Body of pancreas (tissue), 4 donors: Measurements from ENCODE around the gene SNAPC2. TPM values are rescaled to one million over a fixed set of nuclear protein-coding genes. Genes with fewer than 3 reads are reported as not detected.

ENCODE experiments used
- ATAC-seq: fragments of 150-250 bp; one replicate; pipeline ENCODE4 v1.9.1; 2016
- DNase-seq, 4 donors: peaks; one replicate each; pipeline ENCODE4 v3.0.0-alpha.2; 2019
- H3K27ac ChIP-seq, 4 donors: fragments of 200-600 bp; sonication (generic); 1 replicate in 3 of 4; 2 replicates in 1 of 4; pipeline versions ENCODE4 v1.5.1 to v1.6.1; 2016 to 2019; ENCODE audit warnings: mild to moderate bottlenecking in 1 of 4, mixed read lengths in 1 of 4, moderate library complexity in 1 of 4
- H3K27me3 ChIP-seq, 2 donors: fragments of 200-600 bp; sonication (generic); one replicate each; pipeline ENCODE4 v1.6.0; 2016; ENCODE audit warnings: mild to moderate bottlenecking in 1 of 2
- H3K36me3 ChIP-seq, 2 donors: fragments of 200-600 bp; sonication (generic); replicated peaks in 1 of 2; 2 replicates each; pipeline ENCODE4 v1.5.1; 2016; ENCODE audit warnings: low read depth in 2 of 2; ENCODE audit not compliant: insufficient read depth in 1 of 2
- H3K4me1 ChIP-seq: fragments of 200-600 bp; sonication (generic); one replicate; pipeline ENCODE4 v1.6.0; 2016
- H3K4me3 ChIP-seq, 2 donors: fragments of 200-600 bp; sonication (generic); 1 replicate in 1 of 2; 2 replicates in 1 of 2; pipeline ENCODE4 v1.5.1; 2016 to 2019
- H3K9me3 ChIP-seq, 3 donors: fragments of 200-600 bp; sonication (generic); 1 replicate in 2 of 3; 2 replicates in 1 of 3; pipeline ENCODE4 v1.5.1; 2016
- CTCF ChIP-seq, 7 experiments: fragments of 450-650 bp in 4 of 7; fragments of 200-600 bp in 3 of 7; sonication (generic) in 3 of 7; IDR thresholded peaks; one replicate each; pipeline ENCODE4 v1.5.1; 2016 to 2019; ENCODE audit warnings: antibody characterized with exemption in 7 of 7
- POLR2A ChIP-seq, 3 donors: fragments of 450-650 bp; IDR thresholded peaks; one replicate each; pipeline ENCODE4 v1.6.1; 2016; ENCODE audit warnings: antibody characterized with exemption in 3 of 3, mild to moderate bottlenecking in 2 of 3
- WGBS, 2 donors: methylation state at CpG; one replicate each; pipeline ENCODE4 v1.1.5; 2017; 5-methylcytosine and 5-hydroxymethylcytosine counted together
- intact Hi-C: fragments of 100-400 bp; cut with DNase I; formaldehyde crosslinking; loops from one replicate; pipeline ENCODE4 v1.15.1; 2023
- total RNA-seq, 2 donors: library from RNA; depleted of rRNA; stranded (reverse); fragments of >200 nt; gene quantifications; one replicate each; pipeline ENCODE4 v1.1.0, GENCODE V29; 2016

Gene SNAPC2
- total RNA-seq, 2 donors from 2014 or later: 6.3 to 9.1 TPM

DNA sequence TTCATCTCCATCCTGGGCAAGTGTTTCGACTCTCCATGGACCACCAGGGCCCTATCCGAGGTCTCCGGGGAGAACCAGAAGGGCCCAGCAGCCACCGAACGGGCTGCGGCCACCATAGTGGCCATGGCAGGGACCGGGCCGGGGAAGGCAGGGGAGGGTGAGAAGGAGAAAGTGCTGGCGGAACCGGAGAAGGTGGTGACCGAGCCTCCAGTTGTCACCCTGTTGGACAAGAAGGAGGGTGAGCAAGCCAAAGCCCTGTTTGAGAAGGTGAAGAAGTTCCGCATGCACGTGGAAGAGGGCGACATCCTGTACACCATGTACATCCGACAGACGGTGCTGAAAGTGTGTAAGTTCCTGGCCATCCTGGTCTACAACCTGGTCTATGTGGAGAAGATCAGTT is 21.2 kb upstream of the SNAPC2 start:
- Histone ChIP-seq H3K4me1 (peaks cover 22% of the 10 kb centered on the region), H3K4me3 (no peak overlapping the region), H3K36me3 (no peaks in the 10 kb centered on the region), H3K9me3 (no peaks in the 10 kb centered on the region), H3K27me3 (no peaks in the 10 kb centered on the region), H3K27ac (no peak overlapping the region)
- intact Hi-C loops: no loop called here
- no peak for DNase-seq
- TF ChIP-seq POLR2A (IDR thresholded peaks at IDR 0.05) (no peak), CTCF (IDR thresholded peaks at IDR 0.05) (no peak)
- ATAC-seq: no peak
- 96 to 97% methylated on average over 16 of the region's 16 CpGs for WGBS, 2 donors

DNA sequence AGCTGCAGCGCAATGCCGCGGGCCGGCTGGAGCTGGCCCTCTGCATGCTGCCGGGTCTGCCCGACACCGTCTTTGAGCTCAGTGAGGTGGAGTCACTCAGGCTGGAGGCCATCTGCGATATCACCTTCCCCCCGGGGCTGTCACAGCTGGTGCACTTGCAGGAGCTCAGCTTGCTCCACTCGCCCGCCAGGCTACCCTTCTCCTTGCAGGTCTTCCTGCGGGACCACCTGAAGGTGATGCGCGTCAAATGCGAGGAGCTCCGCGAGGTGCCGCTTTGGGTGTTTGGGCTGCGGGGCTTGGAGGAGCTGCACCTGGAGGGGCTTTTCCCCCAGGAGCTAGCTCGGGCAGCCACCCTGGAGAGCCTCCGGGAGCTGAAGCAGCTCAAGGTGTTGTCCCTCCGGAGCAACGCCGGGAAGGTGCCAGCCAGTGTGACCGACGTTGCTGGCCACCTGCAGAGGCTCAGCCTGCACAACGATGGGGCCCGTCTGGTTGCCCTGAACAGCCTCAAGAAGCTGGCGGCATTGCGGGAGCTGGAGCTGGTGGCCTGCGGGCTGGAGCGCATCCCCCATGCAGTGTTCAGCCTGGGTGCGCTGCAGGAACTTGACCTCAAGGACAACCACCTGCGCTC is 20.3 kb upstream of the SNAPC2 start:
- no peak for TF ChIP-seq CTCF (IDR thresholded peaks at IDR 0.05)
- TF ChIP-seq POLR2A (IDR thresholded peaks at IDR 0.05): no peak
- DNase-seq (no peak), ATAC-seq (no peak)
- Histone ChIP-seq H3K27ac (no peak overlapping the region), H3K4me1 (peaks cover 26% of the 10 kb centered on the region), H3K27me3 (no peaks in the 10 kb centered on the region), H3K4me3 (no peak overlapping the region), H3K9me3 (no peaks in the 10 kb centered on the region), H3K36me3 (no peaks in the 10 kb centered on the region)
- intact Hi-C loops: loop anchor here (10.0 kb wide), 1 partner anchor 45 kb away; no protein-coding TSS in a partner anchor
- WGBS, 2 donors: 90 to 96% methylated on average over 8 to 21 of the region's 34 CpGs

DNA sequence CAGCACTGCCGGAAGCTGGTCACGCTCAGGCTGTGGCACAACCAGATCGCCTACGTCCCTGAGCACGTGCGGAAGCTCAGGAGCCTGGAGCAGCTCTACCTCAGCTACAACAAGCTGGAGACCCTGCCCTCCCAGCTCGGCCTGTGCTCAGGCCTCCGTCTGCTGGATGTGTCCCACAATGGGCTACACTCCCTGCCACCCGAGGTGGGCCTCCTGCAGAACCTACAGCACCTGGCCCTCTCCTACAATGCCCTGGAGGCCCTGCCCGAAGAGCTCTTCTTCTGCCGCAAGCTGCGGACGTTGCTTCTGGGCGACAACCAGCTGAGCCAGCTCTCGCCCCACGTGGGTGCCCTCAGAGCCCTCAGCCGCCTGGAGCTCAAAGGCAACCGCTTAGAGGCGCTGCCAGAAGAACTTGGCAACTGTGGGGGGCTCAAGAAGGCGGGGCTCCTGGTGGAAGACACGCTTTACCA is 19.7 kb upstream of the SNAPC2 start:
- 81 to 91% methylated on average over 3 to 21 of the region's 21 CpGs for WGBS, 2 donors
- no peak overlapping the region for H3K27ac ChIP-seq
- H3K27me3 ChIP-seq: no peaks in the 10 kb centered on the region
- TF ChIP-seq CTCF (IDR thresholded peaks at IDR 0.05) (no peak), POLR2A (IDR thresholded peaks at IDR 0.05) (no peak)
- H3K4me1 ChIP-seq: peaks cover 29% of the 10 kb centered on the region
- intact Hi-C loops: loop anchor here (10.0 kb wide), 1 partner anchor 46 kb away; no protein-coding TSS in a partner anchor
- H3K9me3 ChIP-seq: no peaks in the 10 kb centered on the region
- no peak for ATAC-seq
- no peak overlapping the region for H3K4me3 ChIP-seq
- H3K36me3 ChIP-seq: no peaks in the 10 kb centered on the region
- no peak for DNase-seq

DNA sequence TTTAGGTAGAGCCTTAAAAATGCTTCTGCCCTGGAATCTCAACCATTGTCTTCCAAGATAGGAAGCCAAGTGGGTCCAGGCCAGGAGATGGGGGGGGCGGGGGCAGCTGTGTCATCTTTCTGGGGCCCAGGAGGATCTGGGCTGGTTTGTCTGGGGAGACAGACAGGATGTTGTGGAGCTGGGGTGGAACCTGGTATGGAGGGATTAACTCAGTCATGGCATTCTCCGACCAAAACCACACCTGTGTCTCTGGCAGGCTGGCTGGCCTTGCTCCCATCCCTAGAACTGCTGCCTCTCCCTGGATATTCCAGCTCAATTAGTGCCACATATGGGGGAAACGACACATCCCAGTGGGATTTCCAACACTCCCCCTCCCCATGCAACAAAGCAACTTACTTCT is 19.2 kb upstream of the SNAPC2 start:
- no peaks in the 10 kb centered on the region for H3K9me3 ChIP-seq
- no peak overlapping the region for H3K4me3 ChIP-seq
- no peaks in the 10 kb centered on the region for H3K36me3 ChIP-seq
- TF ChIP-seq CTCF (IDR thresholded peaks at IDR 0.05) (no peak), POLR2A (IDR thresholded peaks at IDR 0.05) (no peak)
- 67 to 68% methylated on average over 2 to 3 of the region's 3 CpGs for WGBS, 2 donors
- intact Hi-C loops: loop anchor here (10.0 kb wide), 1 partner anchor 46 kb away; no protein-coding TSS in a partner anchor
- no peaks in the 10 kb centered on the region for H3K27me3 ChIP-seq
- peaks cover 34% of the 10 kb centered on the region for H3K4me1 ChIP-seq
- DNase-seq (no peak), ATAC-seq (no peak)
- no peak overlapping the region for H3K27ac ChIP-seq

DNA sequence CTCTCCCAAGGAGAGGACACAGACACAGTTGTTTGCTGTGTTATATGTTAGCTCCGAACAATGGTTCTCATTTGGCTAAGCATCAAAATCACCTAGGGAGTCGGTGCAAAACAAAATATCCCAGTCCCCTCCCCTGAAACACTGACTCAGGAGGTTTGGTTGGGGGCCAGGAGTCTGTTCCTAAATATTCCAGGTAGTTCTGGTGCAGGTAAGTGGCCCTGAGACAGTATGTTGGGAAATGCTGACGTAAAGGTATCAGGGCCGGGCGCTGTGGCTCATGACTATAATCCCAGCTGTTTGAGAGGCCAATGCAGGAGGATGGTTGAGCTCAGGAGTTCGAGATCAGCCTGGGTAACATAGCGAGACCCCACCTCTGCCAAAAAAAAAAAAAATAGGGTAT is 18.8 kb upstream of the SNAPC2 start:
- Histone ChIP-seq H3K4me3 (no peak overlapping the region), H3K36me3 (no peaks in the 10 kb centered on the region), H3K27ac (no peak overlapping the region), H3K4me1 (peaks cover 38% of the 10 kb centered on the region), H3K27me3 (no peaks in the 10 kb centered on the region), H3K9me3 (no peaks in the 10 kb centered on the region)
- WGBS, 2 donors: 86 to 90% methylated on average over 7 of the region's 7 CpGs
- intact Hi-C loops: loop anchor here (10.0 kb wide), 1 partner anchor 47 kb away; no protein-coding TSS in a partner anchor
- TF ChIP-seq CTCF (IDR thresholded peaks at IDR 0.05) (no peak), POLR2A (IDR thresholded peaks at IDR 0.05) (no peak)
- ATAC-seq: no peak
- DNase-seq: no peak
